Inferior parietal cortex (tissue), 1 donor: ENCODE data around the gene MRPS5.

ENCODE experiments used
- DNase-seq: peaks from one replicate; pipeline ENCODE4 v3.0.0-alpha.2; 2016; ENCODE audit errors: extremely low spot score

Gene MRPS5

DNA sequence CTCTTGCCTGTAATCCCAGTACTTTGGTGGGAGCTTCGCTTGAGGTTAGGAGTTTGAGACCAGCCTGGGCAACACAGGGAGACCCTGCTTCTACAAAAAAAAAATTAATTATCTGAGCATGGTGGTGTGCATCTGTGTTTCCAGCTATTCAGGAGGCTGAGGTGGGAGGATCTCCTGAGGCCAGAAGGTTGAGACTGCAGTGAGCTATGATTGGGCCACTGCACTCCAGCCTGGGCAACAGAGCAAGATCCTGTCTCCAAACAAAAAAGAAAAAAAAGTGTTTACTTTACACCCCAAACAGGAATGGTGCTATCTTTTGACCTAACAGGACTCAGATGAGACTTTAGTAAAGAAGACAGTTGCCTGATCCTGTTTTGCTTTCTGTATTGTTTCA is 60.5 kb downstream of the MRPS5 start:
- no peak for DNase-seq

DNA sequence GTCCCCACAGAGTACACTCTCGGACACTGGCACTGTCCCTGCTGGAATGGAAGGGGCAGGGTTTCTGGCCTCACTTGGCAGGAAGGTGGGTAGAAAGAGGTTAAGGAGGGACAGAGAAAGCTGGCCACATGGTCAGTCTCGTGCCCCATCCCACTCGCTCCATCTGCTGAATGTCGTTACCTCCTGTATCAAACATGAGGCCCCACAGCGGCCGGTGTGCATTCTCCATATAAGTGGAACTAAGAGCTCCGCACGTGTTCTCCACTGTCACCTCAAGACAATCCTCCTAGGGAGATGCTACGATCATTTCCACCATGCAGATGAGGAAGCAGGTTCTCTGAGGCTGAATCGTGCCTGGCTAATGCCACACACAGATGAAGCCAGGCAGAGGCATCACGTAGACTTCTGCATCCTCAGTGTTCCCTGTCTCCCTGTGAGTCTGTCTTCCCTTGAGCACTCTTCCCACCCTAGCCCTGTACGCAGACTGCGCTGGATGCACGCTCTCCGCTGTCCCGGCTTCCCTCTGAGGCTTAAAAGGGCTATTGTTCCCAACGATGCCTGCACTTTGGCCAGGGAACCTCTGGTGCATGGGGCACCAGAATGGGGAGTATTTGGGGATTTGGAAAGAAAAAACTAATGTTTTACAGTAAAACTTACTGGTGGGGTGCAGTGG is 61.0 kb downstream of the MRPS5 start:
- DNase-seq, result no peak

DNA sequence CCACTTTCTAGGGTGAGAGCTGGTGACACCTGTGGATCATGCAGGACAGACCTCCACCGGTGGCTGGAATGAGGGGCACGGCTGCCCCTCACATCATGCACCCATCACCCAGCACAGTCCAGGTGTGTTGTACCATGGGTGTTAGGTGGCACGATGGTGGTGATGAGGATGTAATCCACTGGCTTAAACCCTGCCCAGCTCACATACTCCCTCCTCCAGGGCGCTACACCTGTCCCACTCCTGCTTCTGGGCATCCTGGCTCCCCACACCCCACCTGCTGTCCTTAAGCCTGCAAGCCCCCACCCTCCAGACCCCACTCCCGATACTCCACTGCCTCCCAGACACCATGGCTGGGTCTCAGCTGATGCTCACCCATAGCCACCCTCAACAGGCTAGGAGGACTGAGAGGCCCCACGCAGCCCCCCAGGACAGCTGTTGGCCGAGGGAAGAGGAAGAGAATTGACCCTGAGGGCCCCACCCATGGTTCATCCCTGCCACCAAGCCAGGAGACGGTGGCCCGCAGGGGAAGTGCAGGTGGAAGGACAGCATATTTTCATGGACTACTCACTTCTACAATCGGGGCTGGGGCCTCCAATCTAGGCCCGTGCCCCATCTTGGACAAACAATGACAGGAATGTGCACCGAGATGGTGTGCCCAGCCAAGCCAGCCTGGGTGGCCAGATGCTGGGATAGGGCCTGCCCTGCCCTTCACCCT is 61.8 kb downstream of the MRPS5 start:
- no peak for DNase-seq

DNA sequence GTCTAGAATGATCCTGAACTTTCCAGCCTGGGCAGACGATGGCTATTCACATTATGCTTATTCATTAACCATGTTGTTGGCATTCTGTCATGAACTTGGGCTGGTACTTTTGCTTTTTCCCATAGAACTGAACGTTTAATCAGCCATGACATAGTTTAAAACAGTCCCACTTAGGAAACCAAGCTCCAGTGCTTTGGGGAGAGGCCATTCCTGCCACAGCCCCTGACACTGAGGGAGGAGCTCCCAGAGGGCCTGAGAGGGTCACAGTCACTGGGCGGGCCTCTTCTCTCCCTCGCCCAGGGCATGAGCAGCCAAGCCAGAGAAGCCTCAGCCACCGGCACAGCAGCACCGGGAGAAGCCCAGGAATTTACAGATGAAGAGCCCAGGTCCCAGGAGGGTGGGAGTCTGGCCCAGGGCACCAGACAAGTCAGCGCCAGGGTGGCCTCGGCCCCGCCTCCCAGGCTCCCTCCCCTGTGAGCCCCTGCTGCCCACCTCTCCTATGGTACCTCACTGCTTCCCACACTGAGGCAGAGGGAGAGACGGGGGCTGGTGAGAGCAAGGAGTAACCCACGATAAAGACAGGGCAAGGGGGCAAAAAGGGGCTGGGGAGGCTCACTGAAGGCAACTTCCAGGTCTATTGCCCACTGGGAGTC is 62.5 kb downstream of the MRPS5 start:
- DNase-seq, result no peak

DNA sequence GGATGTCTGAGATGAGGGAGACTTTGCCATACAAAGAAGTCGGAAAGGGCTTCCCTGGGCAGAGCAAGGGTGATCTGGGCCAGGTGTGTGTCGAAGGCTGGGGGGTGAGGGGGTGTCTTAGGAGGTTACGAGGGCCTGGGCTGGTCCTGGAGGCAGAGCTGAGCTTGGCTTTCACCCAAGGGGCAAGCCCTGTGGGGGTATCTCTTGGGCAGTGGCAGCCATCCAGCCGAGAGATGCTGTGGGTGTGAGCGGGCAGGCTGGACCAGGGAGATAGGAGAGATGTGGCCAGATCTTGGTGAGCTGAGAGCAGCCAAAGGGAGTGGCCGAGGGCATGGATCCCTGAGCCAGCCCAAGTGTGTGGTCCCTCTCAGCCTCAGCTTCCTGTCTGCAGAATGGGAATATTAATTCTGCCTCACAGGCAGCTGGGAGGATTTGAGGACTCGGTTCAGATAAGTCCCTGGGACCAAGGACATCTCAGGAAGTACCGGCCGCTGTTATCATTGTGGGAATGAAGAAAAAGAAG is 63.1 kb downstream of the MRPS5 start:
- DNase-seq, result no peak

DNA sequence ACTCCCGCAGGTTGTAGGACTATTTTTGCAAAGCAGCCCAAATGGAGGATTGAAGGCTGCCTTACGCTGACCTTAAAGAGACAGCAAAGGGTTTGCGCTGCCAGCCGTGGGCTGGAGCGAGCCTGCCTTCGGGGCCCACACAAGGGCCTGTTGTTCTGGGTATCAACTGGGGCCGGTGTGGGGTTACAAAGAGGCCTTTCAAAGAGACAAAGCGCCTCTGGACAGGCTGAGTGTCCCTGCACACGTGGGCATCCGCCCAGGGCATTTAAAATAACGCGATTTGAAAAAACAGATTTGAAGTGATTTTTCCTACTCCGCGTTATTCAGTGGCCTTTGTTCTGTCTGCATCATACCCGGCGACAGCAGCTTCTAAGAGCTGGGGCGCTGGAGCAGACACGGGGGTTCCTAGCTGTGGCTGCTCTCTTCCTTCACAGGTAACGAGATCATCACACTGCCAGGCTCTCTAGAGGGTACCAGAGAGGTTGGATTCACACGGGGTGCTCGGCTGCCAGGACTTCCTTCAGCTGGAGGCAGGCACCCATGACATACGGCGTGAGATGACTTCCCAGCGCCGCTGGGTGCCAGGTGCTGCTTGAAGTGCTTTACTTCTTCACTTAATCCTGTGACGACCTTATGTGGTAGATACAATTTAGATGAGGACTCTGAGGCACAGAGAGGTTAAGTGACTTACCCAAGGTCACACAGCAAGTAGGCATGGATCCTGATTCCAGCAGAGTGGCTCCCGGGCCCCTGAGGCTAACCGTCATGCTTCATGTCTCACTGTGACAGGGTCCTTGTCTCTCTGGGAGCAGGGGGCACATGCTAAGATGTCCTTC is 63.9 kb downstream of the MRPS5 start:
- DNase-seq, result peak; percentile 88

- DNase-seq, result no peak
Observed at GRCh38 chr2:95056461-95057459, 64.8 kb downstream of the MRPS5 start.

GRCh38 chr2:95056044-95056443 is 65.6 kb downstream of the MRPS5 start:
- no peak for DNase-seq

GRCh38 chr2:95055262-95055661 is 66.3 kb downstream of the MRPS5 start:
- DNase-seq, result no peak

GRCh38 chr2:95054016-95054415 is 67.6 kb downstream of the MRPS5 start:
- no peak for DNase-seq

DNA sequence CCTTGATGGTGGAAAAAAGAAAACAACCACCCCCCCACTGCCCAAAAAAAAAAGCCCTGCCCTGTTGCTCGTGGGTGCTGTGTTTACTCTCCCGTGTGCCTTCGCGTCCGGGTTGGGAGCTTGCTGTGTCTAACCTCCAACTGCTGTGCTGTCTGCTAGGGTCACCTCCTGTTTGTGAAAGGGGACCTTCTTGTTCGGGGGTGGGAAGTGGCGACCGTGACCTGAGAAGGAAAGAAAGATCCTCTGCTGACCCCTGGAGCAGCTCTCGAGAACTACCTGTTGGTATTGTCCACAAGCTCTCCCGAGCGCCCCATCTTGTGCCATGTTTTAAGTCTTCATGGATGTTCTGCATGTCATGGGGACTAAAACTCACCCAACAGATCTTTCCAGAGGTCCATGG is 68.1 kb downstream of the MRPS5 start:
- DNase-seq, result no peak

- no peak for DNase-seq
Observed at GRCh38 chr2:95052804-95053479, 68.7 kb downstream of the MRPS5 start.

GRCh38 chr2:95052307-95052706 is 69.3 kb downstream of the MRPS5 start:
- DNase-seq, result no peak

- no peak for DNase-seq
Observed at GRCh38 chr2:95051626-95052025, 70.0 kb downstream of the MRPS5 start.

GRCh38 chr2:95050385-95051300 is 71.0 kb downstream of the MRPS5 start:
- DNase-seq, result no peak

- DNase-seq, result no peak
Observed at GRCh38 chr2:95049961-95050360, 71.6 kb downstream of the MRPS5 start.

DNA sequence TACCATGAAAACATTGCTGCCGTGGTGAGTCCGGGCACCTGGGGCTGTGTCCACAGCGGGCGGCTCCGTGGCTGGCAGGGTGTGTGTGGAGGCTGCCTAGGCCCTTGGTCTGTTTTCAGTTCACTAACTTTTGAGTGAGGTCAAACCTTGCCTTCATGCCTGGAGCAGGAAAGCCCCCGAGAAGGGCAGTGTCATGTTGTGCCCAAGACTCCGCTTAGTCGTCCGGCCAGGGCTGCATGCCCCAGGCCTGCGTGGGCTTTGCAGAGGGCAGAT is 72.0 kb downstream of the MRPS5 start:
- no peak for DNase-seq

- DNase-seq, result no peak
Observed at GRCh38 chr2:95048825-95049682, 72.6 kb downstream of the MRPS5 start.
